Activated CD8-positive, alpha-beta memory T cell treated with anti-CD3 and anti-CD28 coated beads for 4 hours (primary cell): ENCODE data around the gene GJD3.
"Not testable (repeated sequence)": the region's sequence is repeated elsewhere in the genome, so short reads cannot be mapped to it uniquely, and the experiment has no call there.

Experiments used
- DNase-seq, 2 donors: peaks; one replicate each; pipeline ENCODE4 v3.0.0-alpha.2; 2020; ENCODE audit warnings: low read depth in 2 of 2

Gene GJD3, protein sequence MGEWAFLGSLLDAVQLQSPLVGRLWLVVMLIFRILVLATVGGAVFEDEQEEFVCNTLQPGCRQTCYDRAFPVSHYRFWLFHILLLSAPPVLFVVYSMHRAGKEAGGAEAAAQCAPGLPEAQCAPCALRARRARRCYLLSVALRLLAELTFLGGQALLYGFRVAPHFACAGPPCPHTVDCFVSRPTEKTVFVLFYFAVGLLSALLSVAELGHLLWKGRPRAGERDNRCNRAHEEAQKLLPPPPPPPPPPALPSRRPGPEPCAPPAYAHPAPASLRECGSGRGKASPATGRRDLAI

DNA sequence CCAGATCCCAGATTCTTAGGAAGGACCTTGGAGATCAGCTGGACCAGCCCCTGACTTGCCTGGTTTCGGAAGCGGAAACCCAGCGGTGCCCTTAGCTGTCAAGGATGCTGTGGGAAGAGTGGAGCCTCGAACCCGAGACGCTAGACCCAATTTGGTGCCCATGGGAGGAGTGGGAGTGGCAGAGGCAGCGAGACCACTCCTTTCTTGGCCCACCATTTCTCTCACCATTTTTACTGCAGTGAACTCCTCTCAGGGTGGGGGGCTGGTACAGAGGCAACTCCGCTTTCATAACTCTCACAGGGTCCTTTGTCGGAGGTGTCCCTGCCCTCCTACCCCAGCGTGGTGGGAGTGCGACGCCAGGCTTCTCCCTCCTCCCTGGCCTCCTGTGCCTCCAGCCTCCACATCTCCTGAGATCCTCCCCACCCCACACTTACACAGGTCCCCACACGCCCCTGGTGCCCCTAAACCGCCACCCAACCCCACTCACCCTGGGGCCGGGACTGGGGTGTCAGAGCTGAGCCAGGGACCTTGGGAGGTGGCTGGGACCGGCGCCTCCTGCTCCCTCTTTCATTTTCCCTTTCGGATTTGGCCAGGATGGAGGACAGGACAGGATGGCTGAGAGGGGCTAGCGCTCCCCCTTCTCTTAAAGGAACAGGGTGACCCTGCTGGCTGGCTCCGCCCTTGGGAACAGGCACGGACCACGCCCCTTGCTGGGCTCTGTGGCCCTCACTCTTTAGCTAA is at the start of gene GJD3:
Gene GJD3 (minus strand): TSS at position 617 of the 741 bp plus-strand sequence. CDS start 922 bp downstream, outside the sequence.
- DNase-seq, result no peak

DNA sequence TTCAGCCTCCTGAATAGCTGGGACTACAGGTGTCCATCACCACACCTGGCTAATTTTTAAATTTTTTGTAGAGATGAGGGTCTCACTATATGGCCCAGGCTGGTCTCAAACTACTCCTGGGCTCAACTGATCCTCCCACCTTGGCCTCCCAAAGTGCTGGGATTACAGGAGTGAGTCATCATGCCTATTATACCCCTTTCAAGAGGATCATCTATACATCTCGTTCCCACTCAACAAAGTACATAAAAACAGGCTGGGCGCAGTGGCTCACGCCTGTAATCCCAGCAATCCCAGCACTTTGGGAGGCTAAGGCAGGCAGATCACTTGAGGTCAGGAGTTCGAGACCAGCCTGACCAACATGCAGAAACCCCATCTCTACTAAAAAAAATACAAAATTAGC is 49.8 kb upstream of the GJD3 start:
- DNase-seq, result not testable (repeated sequence)

- DNase-seq, result no peak
Observed at GRCh38 chr17:40412880-40413279, 48.3 kb upstream of the GJD3 start.

- DNase-seq, result no peak
Observed at GRCh38 chr17:40411821-40412220, 47.3 kb upstream of the GJD3 start.

DNA sequence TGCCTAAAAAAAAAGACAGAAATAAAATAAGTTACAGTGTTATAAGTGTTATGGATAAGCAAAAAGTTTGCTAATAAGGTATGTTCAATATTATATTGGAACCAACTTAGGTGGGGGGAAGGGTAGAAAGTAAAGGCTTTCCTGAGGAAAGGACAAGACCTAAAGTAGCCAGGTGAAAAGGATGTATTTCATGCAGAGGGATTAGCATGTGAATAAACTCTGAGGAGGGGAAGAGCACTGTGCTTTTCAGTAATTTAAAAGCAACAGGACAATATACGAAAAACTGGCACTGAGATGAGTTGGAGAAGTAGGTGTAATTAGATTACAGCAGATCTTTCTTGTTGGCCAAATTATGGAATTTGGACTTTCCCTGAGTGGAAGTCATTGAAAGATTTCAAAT is 45.5 kb upstream of the GJD3 start:
- no peak for DNase-seq

- not testable (repeated sequence) for DNase-seq
Observed at GRCh38 chr17:40409540-40409939, 45.0 kb upstream of the GJD3 start.

DNA sequence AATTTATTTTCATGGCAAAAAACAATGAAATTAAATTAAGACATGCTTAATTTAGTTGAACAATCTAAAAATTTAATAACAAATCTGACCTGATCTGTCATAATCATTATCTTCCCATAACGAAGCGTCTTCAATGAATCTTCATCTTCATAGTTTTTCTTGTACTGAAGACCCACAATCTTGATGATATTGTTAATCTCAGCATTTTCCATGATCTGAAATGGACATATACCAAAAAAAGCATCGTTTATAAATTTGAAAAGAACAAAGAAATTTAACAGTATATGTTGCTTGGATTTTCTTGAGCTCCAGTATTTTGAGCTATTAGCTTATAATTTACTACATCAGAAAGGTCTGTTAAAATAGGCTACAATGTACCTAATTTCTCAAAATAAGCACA is 42.9 kb upstream of the GJD3 start:
- no peak for DNase-seq

- DNase-seq, result no peak
Observed at GRCh38 chr17:40404003-40404402, 39.5 kb upstream of the GJD3 start.

DNA sequence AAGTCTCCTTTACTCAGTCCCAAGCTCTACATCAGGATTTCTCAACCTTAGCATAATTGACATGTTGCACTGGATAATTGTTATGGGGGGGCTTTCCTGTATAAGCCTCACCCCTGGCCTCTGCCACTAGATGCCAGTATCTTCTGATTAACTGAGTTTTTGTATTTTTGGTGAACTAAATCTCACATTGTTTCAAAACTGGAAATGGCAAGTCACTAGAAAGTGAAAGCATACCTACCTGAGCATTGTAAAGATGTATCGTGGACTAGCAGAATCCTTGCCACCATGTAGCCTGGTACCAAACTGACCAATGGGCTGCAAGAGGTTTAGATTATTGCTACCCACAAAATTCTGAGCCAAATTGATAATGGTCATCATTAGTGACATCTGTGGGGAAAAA is 38.1 kb upstream of the GJD3 start:
- no peak for DNase-seq

DNA sequence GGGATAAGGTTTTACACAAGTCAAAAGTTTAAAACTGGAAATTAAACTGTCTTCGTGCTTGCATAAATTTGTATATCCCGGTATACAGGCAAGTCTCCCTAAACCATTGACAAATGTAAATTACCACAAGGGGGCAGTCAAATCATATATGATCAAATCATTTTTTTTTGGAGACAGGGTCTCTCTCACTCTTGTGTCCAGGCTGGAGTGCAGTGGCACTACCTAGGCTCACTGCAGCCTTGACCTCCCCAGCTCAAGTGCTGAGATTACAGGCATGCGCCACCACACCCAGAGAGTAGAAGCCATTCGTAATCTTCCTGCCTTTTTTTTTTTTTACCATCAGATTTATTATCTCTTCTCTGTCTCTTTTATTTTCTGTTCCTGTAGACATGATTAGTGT is 34.6 kb upstream of the GJD3 start:
- DNase-seq, result no peak

- not testable (repeated sequence) for DNase-seq
Observed at GRCh38 chr17:40386555-40386954, 22.0 kb upstream of the GJD3 start.

DNA sequence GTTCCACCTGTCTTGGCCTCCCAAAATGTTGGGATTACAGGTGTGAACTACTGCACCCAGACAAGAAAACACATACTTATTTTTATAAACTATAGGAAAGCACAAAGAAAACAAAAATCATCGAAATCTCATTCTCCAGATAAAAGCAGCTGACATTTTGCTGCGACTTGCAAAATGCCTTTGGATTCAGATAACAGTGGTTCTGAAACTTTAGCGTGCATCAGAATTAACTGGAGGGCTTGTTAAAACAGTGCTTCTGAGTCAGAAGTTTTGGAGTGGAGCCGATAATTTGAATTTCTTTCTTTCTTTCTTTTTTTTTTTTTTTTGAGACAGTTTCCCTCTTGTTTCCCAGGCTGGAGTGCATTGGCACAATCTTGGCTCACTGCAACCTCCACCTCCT is 17.7 kb upstream of the GJD3 start:
- DNase-seq, result no peak

- no peak for DNase-seq
Observed at GRCh38 chr17:40378966-40379365, 14.4 kb upstream of the GJD3 start.

GRCh38 chr17:40377832-40378231 is 13.3 kb upstream of the GJD3 start:
- no peak for DNase-seq

DNA sequence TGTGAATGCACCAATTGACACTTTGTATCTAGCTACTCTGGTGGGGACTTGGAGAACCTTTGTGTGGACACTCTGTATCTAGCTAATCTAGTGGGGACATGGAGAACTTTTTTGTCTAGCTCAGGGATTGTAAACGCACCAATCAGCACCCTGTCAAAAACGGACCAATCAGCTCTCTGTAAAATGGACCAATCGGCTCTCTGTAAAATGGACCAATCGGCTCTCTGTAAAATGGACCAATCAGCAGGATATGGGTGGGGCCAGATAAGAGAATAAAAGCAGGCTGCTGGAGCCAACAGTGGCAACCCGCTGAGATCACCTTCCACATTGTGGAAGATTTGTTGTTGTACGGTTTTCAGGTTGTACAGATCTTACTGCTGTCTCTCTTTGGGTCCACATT is 12.0 kb upstream of the GJD3 start:
- not testable (repeated sequence) for DNase-seq

DNA sequence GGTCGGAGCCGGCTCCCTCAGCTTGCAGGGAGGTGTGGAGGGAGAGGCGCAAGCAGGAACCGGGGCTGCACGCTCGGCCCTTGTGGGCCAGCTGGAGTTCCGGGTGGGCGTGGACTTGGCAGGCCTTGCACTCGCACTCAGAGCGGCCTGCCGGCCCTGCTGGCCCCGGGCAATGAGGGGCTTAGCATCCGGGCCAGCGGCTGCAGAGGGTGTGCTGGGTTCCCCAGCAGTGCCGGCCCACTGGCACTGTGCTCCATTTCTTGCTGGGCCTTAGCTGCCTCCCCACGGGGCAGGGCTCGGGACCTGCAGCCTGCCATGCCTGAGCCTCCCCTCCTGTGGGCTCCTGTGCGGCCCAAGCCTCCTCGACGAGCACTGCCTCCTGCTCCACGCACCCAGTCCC is 11.2 kb upstream of the GJD3 start:
- not testable (repeated sequence) for DNase-seq

DNA sequence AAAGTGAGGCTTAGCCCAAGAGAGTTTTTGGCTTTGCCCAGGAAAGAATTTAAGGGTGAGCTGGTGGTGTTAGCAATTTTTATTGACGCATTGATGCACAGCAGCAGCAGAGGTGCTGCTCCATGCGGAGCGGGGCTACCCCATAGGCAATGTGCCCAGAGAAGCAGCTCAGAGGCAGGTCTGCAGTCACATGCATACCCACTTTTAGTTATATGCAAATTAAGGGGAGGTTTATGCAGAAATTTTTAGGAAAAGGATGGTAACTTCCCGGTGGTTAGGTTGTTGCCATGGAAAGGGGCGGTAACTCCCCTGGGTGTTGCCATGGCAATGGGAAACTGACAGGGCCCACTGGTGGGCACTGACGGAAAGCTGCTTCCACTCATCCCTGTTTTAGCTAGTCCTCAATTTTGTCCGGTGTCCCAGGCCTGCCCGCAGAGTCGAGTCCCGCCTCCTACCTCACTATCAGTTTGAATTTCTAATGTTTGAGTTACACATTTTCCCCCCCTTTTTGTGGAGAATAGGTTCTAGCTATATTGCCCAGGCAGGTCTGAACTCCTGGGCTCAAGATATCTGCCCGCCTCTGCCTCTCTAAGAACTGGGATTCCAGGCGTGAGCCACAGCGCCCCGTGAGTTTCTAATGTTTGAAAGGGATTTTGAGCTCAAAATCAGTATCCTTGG is 10.4 kb upstream of the GJD3 start:
- DNase-seq, result no peak

- DNase-seq, result no peak
Observed at GRCh38 chr17:40373999-40374398, 9.5 kb upstream of the GJD3 start.

DNA sequence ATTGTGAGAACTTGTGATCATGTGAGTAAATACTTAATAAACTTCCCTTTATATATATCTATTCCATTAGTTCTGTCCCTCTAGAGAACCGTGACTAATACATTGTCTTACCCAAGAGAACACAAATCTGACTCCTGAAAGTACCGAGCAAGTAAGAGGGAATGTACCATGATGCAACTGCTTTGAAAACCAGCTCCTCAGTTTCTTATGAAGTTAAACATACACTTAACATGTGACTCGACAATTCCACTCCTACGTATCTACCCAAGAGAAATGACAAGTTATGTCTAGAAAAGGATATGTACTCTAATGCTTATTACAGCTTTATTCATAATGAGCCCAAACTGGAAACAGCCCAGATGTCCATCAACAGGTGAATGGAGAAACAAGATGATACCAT is 8.8 kb upstream of the GJD3 start:
- no peak for DNase-seq

GRCh38 chr17:40372644-40373043 is 8.1 kb upstream of the GJD3 start:
- DNase-seq, result not testable (repeated sequence)

GRCh38 chr17:40372031-40372430 is 7.5 kb upstream of the GJD3 start:
- no peak for DNase-seq

GRCh38 chr17:40371261-40371929 is 6.9 kb upstream of the GJD3 start:
- DNase-seq, result no peak
